OCI-LY7 (cell line): ENCODE results near the gene PTPN14. TPM values are rescaled to one million over a fixed set of nuclear protein-coding genes. Genes with fewer than 3 reads are reported as not detected.

Experiments
- BruUV-seq: library from RNA; stranded (reverse); fragments of 400-500 nt; replicated peaks from 2 replicates; lab custom pipeline; 2021; lab: Mats Ljungman, UMichigan
- CTCF ChIA-PET: fragments of 300-600 bp; sonication (Branson Sonifier 250); formaldehyde crosslinking; loops from one replicate; lab custom pipeline; 2022; ENCODE audit warnings: antibody characterized with exemption; ENCODE audit not compliant: unreplicated experiment; lab: Charles Lee
- POLR2A ChIA-PET: fragments of 300-600 bp; sonication (Branson Sonifier 250); formaldehyde crosslinking; loops from one replicate; lab custom pipeline; 2022; ENCODE audit warnings: antibody characterized with exemption; lab: Charles Lee
- DNase-seq: peaks from one replicate; pipeline ENCODE4 v3.0.0-alpha.2; 2015; ENCODE audit warnings: low spot score
- H2AFZ ChIP-seq: fragments of 200-600 bp; sonication (generic), shearing (Covaris generic); 2 replicates; pipeline ENCODE4 v1.6.1; 2014; ENCODE audit warnings: mild to moderate bottlenecking, antibody characterized with exemption, low read length, moderate library complexity
- H3K27ac ChIP-seq: fragments of 200-600 bp; sonication (generic); 2 replicates; pipeline ENCODE4 v1.5.1; 2014; ENCODE audit warnings: mixed run types, low read depth, mild to moderate bottlenecking, moderate library complexity, low read length, inconsistent platforms; ENCODE audit not compliant: poor library complexity, severe bottlenecking
- H3K36me3 ChIP-seq: fragments of 200-600 bp; sonication (generic); 2 replicates; pipeline ENCODE4 v1.6.1; 2014; ENCODE audit warnings: mild to moderate bottlenecking, antibody characterized with exemption, low read length, moderate library complexity, mixed read lengths; ENCODE audit not compliant: insufficient read depth
- H3K4me1 ChIP-seq: fragments of 200-600 bp; sonication (generic); 2 replicates; pipeline ENCODE4 v1.5.1; 2014; ENCODE audit warnings: mild to moderate bottlenecking, low read length; ENCODE audit not compliant: insufficient read depth, poor library complexity, severe bottlenecking
- H3K4me2 ChIP-seq: fragments of 200-600 bp; sonication (generic); 2 replicates; pipeline ENCODE4 v1.6.1; 2014; ENCODE audit warnings: mild to moderate bottlenecking, low read length
- H3K4me3 ChIP-seq: fragments of 200-600 bp; sonication (generic); 2 replicates; pipeline ENCODE4 v1.5.1; 2014; ENCODE audit warnings: mild to moderate bottlenecking, low read depth, low read length; ENCODE audit not compliant: poor library complexity, severe bottlenecking
- H3K79me2 ChIP-seq: fragments of 200-600 bp; sonication (generic); 2 replicates; pipeline ENCODE4 v1.6.1; 2016; ENCODE audit warnings: low read depth, mild to moderate bottlenecking, low read length, moderate library complexity, mixed read lengths; ENCODE audit not compliant: insufficient read depth
- H3K9me2 ChIP-seq: fragments of 200-600 bp; sonication (generic); 2 replicates; pipeline ENCODE4 v1.6.1; 2016; ENCODE audit warnings: mild to moderate bottlenecking, low read length, mixed read lengths; ENCODE audit not compliant: insufficient read depth
- H3K9me3 ChIP-seq: fragments of 200-600 bp; sonication (generic); 2 replicates; pipeline ENCODE4 v1.6.1; 2014; ENCODE audit warnings: mild to moderate bottlenecking, mixed run types, low read length, mixed read lengths
- H4K20me1 ChIP-seq: fragments of 200-600 bp; sonication (generic); 2 replicates; pipeline ENCODE4 v1.6.1; 2014; ENCODE audit warnings: mild to moderate bottlenecking, antibody characterized with exemption, low read length, moderate library complexity, mixed read lengths; ENCODE audit not compliant: insufficient read depth
- CTCF ChIP-seq: fragments of 200-600 bp; sonication (generic); conservative IDR thresholded peaks from 2 replicates; pipeline ENCODE4 v1.5.1; 2014; ENCODE audit warnings: mild to moderate bottlenecking, antibody characterized with exemption, low read length, moderate library complexity, mixed read lengths
- EZH2phosphoT487 ChIP-seq: fragments of 200-600 bp; sonication (generic); IDR thresholded peaks from 2 replicates; pipeline ENCODE4 v1.6.1; 2018; ENCODE audit warnings: low read depth, borderline replicate concordance, mild to moderate bottlenecking, mixed run types, antibody characterized with exemption, low read length, moderate library complexity, mixed read lengths
- intact Hi-C: fragments of 100-400 bp; cut with micrococcal nuclease; formaldehyde crosslinking; loops from one replicate; pipeline ENCODE4 v1.10.0; 2022; ENCODE audit not compliant: unreplicated experiment
- total RNA-seq, 2 experiments: library from RNA; depleted of rRNA in 1 of 2; stranded (reverse); fragments of >200 nt in 1 of 2; shearing (Covaris generic) in 1 of 2; gene quantifications; 2 replicates each; pipeline ENCODE4 v1.2.3, GENCODE V29; 2014 to 2022

PTPN14 gene
- total RNA-seq, 2 experiments from 2014 or later, result not detected

GRCh38 chr1:214393086-214393485 is 158.3 kb downstream of the PTPN14 start:
- H3K4me1 ChIP-seq, result no peaks in the 10 kb centered on the region
- no peak overlapping the region for H3K4me3 ChIP-seq
- H3K36me3 ChIP-seq, result no peaks in the 10 kb centered on the region
- POLR2A ChIA-PET, result interaction anchor here (0.6 kb wide), 1 partner anchor 41 kb away, joined by 3 read pairs; no protein-coding TSS in a partner anchor
- intact Hi-C loops, result no loop called here
- H3K9me3 ChIP-seq, result no peaks in the 10 kb centered on the region
- no peak overlapping the region for H2AFZ ChIP-seq
- CTCF ChIA-PET, result no interaction called here
- TF ChIP-seq CTCF (no peak), EZH2phosphoT487 (no peak)
- H3K4me2 ChIP-seq, result no peak overlapping the region
- no TSS peak for BruUV-seq
- DNase-seq, result no peak
- H3K9me2 ChIP-seq, result no peaks in the 10 kb centered on the region
- no peaks in the 10 kb centered on the region for H3K79me2 ChIP-seq
- H3K27ac ChIP-seq, result no peak overlapping the region
- no peaks in the 10 kb centered on the region for H4K20me1 ChIP-seq

- Histone ChIP-seq H4K20me1 (no peaks in the 10 kb centered on the region), H3K4me3 (no peak overlapping the region), H3K27ac (no peak overlapping the region), H3K4me2 (no peak overlapping the region), H3K4me1 (no peaks in the 10 kb centered on the region), H2AFZ (no peak overlapping the region), H3K79me2 (no peaks in the 10 kb centered on the region), H3K9me3 (no peaks in the 10 kb centered on the region), H3K9me2 (no peaks in the 10 kb centered on the region), H3K36me3 (no peaks in the 10 kb centered on the region)
- no TSS peak for BruUV-seq
- intact Hi-C loops, result no loop called here
- no peak for DNase-seq
- ChIA-PET POLR2A (no interaction called here), CTCF (no interaction called here)
- TF ChIP-seq EZH2phosphoT487, result no peak
- no peak for TF ChIP-seq CTCF
These were observed 159.3 kb downstream of the PTPN14 start for GRCh38 chr1:214391873-214392645.

GRCh38 chr1:214389734-214390133 is 161.7 kb downstream of the PTPN14 start:
- Histone ChIP-seq H3K4me1 (no peaks in the 10 kb centered on the region), H3K36me3 (no peaks in the 10 kb centered on the region), H3K9me2 (no peaks in the 10 kb centered on the region), H2AFZ (no peak overlapping the region), H3K4me2 (no peak overlapping the region), H3K27ac (no peak overlapping the region), H3K9me3 (no peaks in the 10 kb centered on the region), H4K20me1 (no peaks in the 10 kb centered on the region), H3K4me3 (no peak overlapping the region), H3K79me2 (no peaks in the 10 kb centered on the region)
- no peak for DNase-seq
- BruUV-seq, result no TSS peak
- POLR2A ChIA-PET, result no interaction called here
- CTCF ChIA-PET, result no interaction called here
- intact Hi-C loops, result no loop called here
- no peak for TF ChIP-seq CTCF
- TF ChIP-seq EZH2phosphoT487, result no peak
